Choroid plexus epithelial cell (primary cell): ENCODE data around the gene ZIC5.
A peak's percentile ranks its signal among the peaks of the same experiment; 100 is the strongest.

Source experiments
- DNase-seq: peaks from one replicate; pipeline ENCODE4 v3.0.0-alpha.2; 2010; ENCODE audit warnings: low read depth
- H3K4me3 ChIP-seq: 2 replicates; pipeline ENCODE4 v1.5.1; 2011; ENCODE audit warnings: low read depth, mild to moderate bottlenecking, control low read depth, low read length, moderate library complexity
- CTCF ChIP-seq: conservative IDR thresholded peaks from 2 replicates; pipeline ENCODE4 v1.5.1; 2011; ENCODE audit warnings: low read depth, mild to moderate bottlenecking, control low read depth, inconsistent platforms, low read length, moderate library complexity

The ZIC5 gene

GRCh38 chr13:99973808-99974185 is 2.2 kb upstream of the ZIC5 start:
- TF ChIP-seq CTCF: no peak
- no peak for DNase-seq
- no peak overlapping the region for H3K4me3 ChIP-seq

DNA sequence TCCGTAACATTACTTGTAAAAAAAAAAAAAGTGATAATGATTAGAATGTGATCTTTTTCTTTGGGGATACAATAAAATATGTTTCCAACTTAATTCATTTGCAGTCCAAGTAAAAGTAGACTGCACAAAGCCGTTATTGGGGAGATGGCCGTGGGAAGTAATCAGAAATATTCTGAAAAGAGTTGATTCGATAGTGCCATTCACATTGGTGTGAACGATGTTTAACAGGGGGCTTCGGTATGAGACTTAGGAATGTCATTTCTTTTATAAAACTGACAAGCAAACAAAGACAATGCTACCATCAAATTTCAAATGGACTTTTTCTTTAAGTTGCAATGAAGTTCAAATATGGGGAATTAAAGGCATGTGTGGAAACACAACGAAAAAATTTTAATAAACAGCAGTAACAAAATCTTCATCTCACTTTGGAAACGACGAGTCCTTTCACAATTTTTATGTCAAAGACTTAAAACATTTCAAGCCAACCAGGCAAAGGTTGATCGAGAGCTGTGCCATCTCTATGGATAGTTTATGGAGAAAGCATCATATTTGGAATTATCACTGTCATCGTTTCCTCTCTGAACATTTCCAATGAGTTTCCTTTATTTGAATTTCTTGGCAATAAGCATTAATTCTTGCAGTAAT is 1.7 kb upstream of the ZIC5 start:
- TF ChIP-seq CTCF: no peak
- no peak for DNase-seq
- no peak overlapping the region for H3K4me3 ChIP-seq

DNA sequence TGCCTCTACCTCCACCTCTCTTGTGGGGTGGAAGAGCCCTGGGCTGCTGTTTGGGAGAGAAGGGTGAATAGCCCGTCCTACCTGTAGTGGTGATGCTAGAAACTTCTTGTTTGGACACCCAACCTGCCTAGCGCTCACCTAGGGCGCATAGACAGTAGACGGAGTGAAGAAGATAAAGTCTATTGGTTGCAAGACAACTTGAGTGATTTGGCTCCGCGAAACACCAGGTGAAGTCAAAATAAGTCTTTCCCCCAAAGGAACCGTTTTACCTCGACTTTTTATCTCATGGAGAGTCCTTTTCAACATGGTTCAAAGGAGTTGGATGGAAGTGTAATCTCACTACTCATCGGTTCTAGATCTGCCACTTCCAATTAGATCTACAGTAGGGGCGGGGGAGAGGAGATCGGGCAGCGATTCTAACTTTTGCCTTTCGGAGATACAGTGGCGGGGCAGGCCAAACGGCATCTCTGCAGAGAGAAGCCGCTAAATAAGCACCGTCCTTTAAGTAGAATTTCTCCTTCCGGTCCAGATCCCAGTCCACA is 694 bp upstream of the ZIC5 start:
- no peak for DNase-seq
- peak overlapping the region; percentile 69 for H3K4me3 ChIP-seq
- TF ChIP-seq CTCF: no peak

- H3K4me3 ChIP-seq: peak overlapping the region; percentile 69
- DNase-seq: no peak
Observed at GRCh38 chr13:99970651-99971575, 654 bp downstream of the ZIC5 start.

GRCh38 chr13:99969919-99970650 is 1.5 kb downstream of the ZIC5 start:
- H3K4me3 ChIP-seq: peak overlapping the region; percentile 69
- peak; percentile 72 for DNase-seq
- no peak for TF ChIP-seq CTCF

More at GRCh38 chr13:99970651-99971575, 654 bp downstream of the ZIC5 start:
- no peak for TF ChIP-seq CTCF

GRCh38 chr13:99969453-99969918 is 2.1 kb downstream of the ZIC5 start:
- peak overlapping the region; percentile 69 for H3K4me3 ChIP-seq
- no peak for TF ChIP-seq CTCF
- no peak for DNase-seq
